Mesodermal cell (in vitro differentiated cells): ENCODE measurements around the gene RAB25.

ENCODE experiments used
- H3K27ac ChIP-seq: 2 replicates; pipeline ENCODE4 v1.7.0; 2013; ENCODE audit warnings: mild to moderate bottlenecking, low read depth, low read length, moderate library complexity; ENCODE audit not compliant: severe bottlenecking
- H3K36me3 ChIP-seq: 2 replicates; pipeline ENCODE4 v1.7.1; 2013; ENCODE audit warnings: mild to moderate bottlenecking, low read length, moderate library complexity; ENCODE audit not compliant: control insufficient read depth, insufficient read depth
- H3K4me1 ChIP-seq: one replicate; pipeline ENCODE4 v1.7.1; 2013; ENCODE audit warnings: mild to moderate bottlenecking, low read length; ENCODE audit not compliant: insufficient read depth, control insufficient read depth, poor library complexity, severe bottlenecking
- H3K4me3 ChIP-seq: 2 replicates; pipeline ENCODE4 v1.7.0; 2013; ENCODE audit warnings: low read length, control low read depth, mild to moderate bottlenecking; ENCODE audit not compliant: insufficient read depth, poor library complexity, severe bottlenecking; ENCODE audit errors: extremely low read depth
- H3K9me3 ChIP-seq: 2 replicates; pipeline ENCODE4 v1.7.1; 2013; ENCODE audit warnings: mild to moderate bottlenecking, low read length, moderate library complexity; ENCODE audit not compliant: control insufficient read depth
- WGBS, 2 experiments: methylation state at CpG; one replicate each; pipeline ENCODE4 v1.1.5; 2013; ENCODE audit warnings: missing lambda C conversion rate in 2 of 2; ENCODE audit not compliant: insufficient coverage in 2 of 2; 5-methylcytosine and 5-hydroxymethylcytosine counted together

RAB25 gene

GRCh38 chr1:156102633-156103511 lies 41.9 kb downstream of the RAB25 start:
- 92 to 94% methylated on average over 14 to 16 of the region's 16 CpGs for WGBS, 2 experiments
- Histone ChIP-seq H3K4me1 (peaks cover 64% of the 10 kb centered on the region), H3K27ac (peak overlapping the region; percentile 96), H3K9me3 (no peaks in the 10 kb centered on the region), H3K4me3 (no peak overlapping the region), H3K36me3 (peaks cover 12% of the 10 kb centered on the region)

GRCh38 chr1:156103521-156103947 lies 42.6 kb downstream of the RAB25 start:
- WGBS, 2 experiments = 75 to 78% methylated on average over 7 to 9 of the region's 9 CpGs
- Histone ChIP-seq H3K27ac (peak overlapping the region; percentile 96), H3K9me3 (no peaks in the 10 kb centered on the region), H3K4me1 (peaks cover 64% of the 10 kb centered on the region), H3K4me3 (no peak overlapping the region), H3K36me3 (peaks cover 7% of the 10 kb centered on the region)

GRCh38 chr1:156104065-156104810 lies 43.3 kb downstream of the RAB25 start:
- Histone ChIP-seq H3K4me1 (peaks cover 64% of the 10 kb centered on the region), H3K9me3 (no peaks in the 10 kb centered on the region), H3K27ac (peak overlapping the region; percentile 96), H3K36me3 (peaks cover 3% of the 10 kb centered on the region), H3K4me3 (no peak overlapping the region)
- 60 to 61% methylated on average over 6 to 10 of the region's 15 CpGs for WGBS, 2 experiments

GRCh38 chr1:156104861-156105832 lies 44.2 kb downstream of the RAB25 start:
- Histone ChIP-seq H3K4me3 (peak overlapping the region; percentile 11), H3K36me3 (peaks cover 4% of the 10 kb centered on the region), H3K27ac (peak overlapping the region; percentile 96), H3K9me3 (no peaks in the 10 kb centered on the region), H3K4me1 (peaks cover 63% of the 10 kb centered on the region)
- 47 to 92% methylated on average over 4 to 6 of the region's 11 CpGs for WGBS, 2 experiments

GRCh38 chr1:156106624-156107488 lies 45.9 kb downstream of the RAB25 start:
- Histone ChIP-seq H3K4me1 (peaks cover 49% of the 10 kb centered on the region), H3K9me3 (no peaks in the 10 kb centered on the region), H3K4me3 (no peak overlapping the region), H3K36me3 (peaks cover 4% of the 10 kb centered on the region), H3K27ac (peak overlapping the region; percentile 96)
- WGBS, 2 experiments = 23 to 28% methylated on average over 8 to 9 of the region's 14 CpGs

- 94 to 97% methylated on average over 2 to 3 of the region's 3 CpGs for WGBS, 2 experiments
- H3K9me3 ChIP-seq = no peaks in the 10 kb centered on the region
- H3K4me3 ChIP-seq = no peak overlapping the region
- peaks cover 4% of the 10 kb centered on the region for H3K36me3 ChIP-seq
- H3K27ac ChIP-seq = no peak overlapping the region
- H3K4me1 ChIP-seq = peaks cover 44% of the 10 kb centered on the region
Observed at GRCh38 chr1:156108057-156108456, 47.1 kb downstream of the RAB25 start.

- Histone ChIP-seq H3K4me3 (no peak overlapping the region), H3K36me3 (peaks cover 4% of the 10 kb centered on the region), H3K9me3 (no peaks in the 10 kb centered on the region), H3K4me1 (peaks cover 44% of the 10 kb centered on the region), H3K27ac (no peak overlapping the region)
- 91 to 96% methylated on average over 1 to 2 of the region's 6 CpGs for WGBS, 2 experiments
Observed at GRCh38 chr1:156108664-156109241, 47.8 kb downstream of the RAB25 start.

- 100% methylated on average over 1 to 2 of the region's 2 CpGs for WGBS, 2 experiments
- peaks cover 4% of the 10 kb centered on the region for H3K36me3 ChIP-seq
- no peak overlapping the region for H3K27ac ChIP-seq
- H3K9me3 ChIP-seq = no peaks in the 10 kb centered on the region
- no peak overlapping the region for H3K4me3 ChIP-seq
- H3K4me1 ChIP-seq = peaks cover 35% of the 10 kb centered on the region
Observed at GRCh38 chr1:156110252-156110651, 49.3 kb downstream of the RAB25 start.

GRCh38 chr1:156111355-156111962 lies 50.5 kb downstream of the RAB25 start:
- Histone ChIP-seq H3K27ac (no peak overlapping the region), H3K4me1 (peaks cover 29% of the 10 kb centered on the region), H3K4me3 (no peak overlapping the region), H3K9me3 (no peaks in the 10 kb centered on the region), H3K36me3 (peaks cover 8% of the 10 kb centered on the region)
- whole genome bisulfite sequencing, 2 experiments = 100% methylated on average over 1 to 2 of the region's 4 CpGs
